Liver (tissue), 3 donors: ENCODE data around the gene TBCA.

Experiments
- EGR1 ChIP-seq, 2 donors: IDR thresholded peaks; 2 replicates each; pipeline ENCODE4 v1.6.1; 2016 to 2018; ENCODE audit warnings: antibody characterized with exemption in 2 of 2, low read depth in 2 of 2
- FOXA1 ChIP-seq: IDR thresholded peaks from 2 replicates; pipeline ENCODE4 v1.6.1; 2016; ENCODE audit warnings: antibody characterized with exemption
- GABPA ChIP-seq, 2 donors: IDR thresholded peaks in 1 of 2; conservative IDR thresholded peaks in 1 of 2; 2 replicates each; pipeline ENCODE4 v1.6.1; 2016; ENCODE audit warnings: antibody characterized with exemption in 2 of 2, mild to moderate bottlenecking in 1 of 2, moderate library complexity in 1 of 2
- SP1 ChIP-seq: IDR thresholded peaks from 2 replicates; pipeline ENCODE4 v1.6.1; 2018; ENCODE audit warnings: antibody characterized with exemption, mild to moderate bottlenecking
- TAF1 ChIP-seq: conservative IDR thresholded peaks from 2 replicates; pipeline ENCODE4 v1.6.1; 2016; ENCODE audit warnings: antibody characterized with exemption, mild to moderate bottlenecking
- TF ChIP-seq, protein P1 (sequence below): fragments of 150-350 bp; IDR thresholded peaks from 2 replicates; pipeline ENCODE4 v1.5.1; 2017; ENCODE audit warnings: improper control_type of control experiment, low read depth, low read length; ENCODE audit not compliant: missing input control
- TF ChIP-seq, protein P2 (sequence below): IDR thresholded peaks from 2 replicates; pipeline ENCODE4 v1.6.1; 2016; ENCODE audit warnings: antibody characterized with exemption
- TF ChIP-seq, protein P3 (sequence below): IDR thresholded peaks from 2 replicates; pipeline ENCODE4 v1.6.1; 2016; ENCODE audit warnings: antibody characterized with exemption
- TF ChIP-seq, protein P4 (sequence below): IDR thresholded peaks from 2 replicates; pipeline ENCODE4 v1.6.1; 2016; ENCODE audit warnings: antibody characterized with exemption, mild to moderate bottlenecking
- donor health status: healthy.
- donor health status: healthy.

- TF ChIP-seq EGR1 (IDR thresholded peaks at IDR 0.05; ENCODE audit: low read depth in 2 of 2) (no peak), TAF1 (no peak), SP1 (no peak), FOXA1 (no peak), GABPA (IDR thresholded peaks at IDR 0.05 in 1 of 2, conservative IDR thresholded peaks at IDR 0.05 in 1 of 2) (no peak)
- TF ChIP-seq, protein P1, sequence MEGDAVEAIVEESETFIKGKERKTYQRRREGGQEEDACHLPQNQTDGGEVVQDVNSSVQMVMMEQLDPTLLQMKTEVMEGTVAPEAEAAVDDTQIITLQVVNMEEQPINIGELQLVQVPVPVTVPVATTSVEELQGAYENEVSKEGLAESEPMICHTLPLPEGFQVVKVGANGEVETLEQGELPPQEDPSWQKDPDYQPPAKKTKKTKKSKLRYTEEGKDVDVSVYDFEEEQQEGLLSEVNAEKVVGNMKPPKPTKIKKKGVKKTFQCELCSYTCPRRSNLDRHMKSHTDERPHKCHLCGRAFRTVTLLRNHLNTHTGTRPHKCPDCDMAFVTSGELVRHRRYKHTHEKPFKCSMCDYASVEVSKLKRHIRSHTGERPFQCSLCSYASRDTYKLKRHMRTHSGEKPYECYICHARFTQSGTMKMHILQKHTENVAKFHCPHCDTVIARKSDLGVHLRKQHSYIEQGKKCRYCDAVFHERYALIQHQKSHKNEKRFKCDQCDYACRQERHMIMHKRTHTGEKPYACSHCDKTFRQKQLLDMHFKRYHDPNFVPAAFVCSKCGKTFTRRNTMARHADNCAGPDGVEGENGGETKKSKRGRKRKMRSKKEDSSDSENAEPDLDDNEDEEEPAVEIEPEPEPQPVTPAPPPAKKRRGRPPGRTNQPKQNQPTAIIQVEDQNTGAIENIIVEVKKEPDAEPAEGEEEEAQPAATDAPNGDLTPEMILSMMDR = no peak
- TF ChIP-seq, protein P2, sequence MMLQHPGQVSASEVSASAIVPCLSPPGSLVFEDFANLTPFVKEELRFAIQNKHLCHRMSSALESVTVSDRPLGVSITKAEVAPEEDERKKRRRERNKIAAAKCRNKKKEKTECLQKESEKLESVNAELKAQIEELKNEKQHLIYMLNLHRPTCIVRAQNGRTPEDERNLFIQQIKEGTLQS = no peak
- TF ChIP-seq, protein P3, sequence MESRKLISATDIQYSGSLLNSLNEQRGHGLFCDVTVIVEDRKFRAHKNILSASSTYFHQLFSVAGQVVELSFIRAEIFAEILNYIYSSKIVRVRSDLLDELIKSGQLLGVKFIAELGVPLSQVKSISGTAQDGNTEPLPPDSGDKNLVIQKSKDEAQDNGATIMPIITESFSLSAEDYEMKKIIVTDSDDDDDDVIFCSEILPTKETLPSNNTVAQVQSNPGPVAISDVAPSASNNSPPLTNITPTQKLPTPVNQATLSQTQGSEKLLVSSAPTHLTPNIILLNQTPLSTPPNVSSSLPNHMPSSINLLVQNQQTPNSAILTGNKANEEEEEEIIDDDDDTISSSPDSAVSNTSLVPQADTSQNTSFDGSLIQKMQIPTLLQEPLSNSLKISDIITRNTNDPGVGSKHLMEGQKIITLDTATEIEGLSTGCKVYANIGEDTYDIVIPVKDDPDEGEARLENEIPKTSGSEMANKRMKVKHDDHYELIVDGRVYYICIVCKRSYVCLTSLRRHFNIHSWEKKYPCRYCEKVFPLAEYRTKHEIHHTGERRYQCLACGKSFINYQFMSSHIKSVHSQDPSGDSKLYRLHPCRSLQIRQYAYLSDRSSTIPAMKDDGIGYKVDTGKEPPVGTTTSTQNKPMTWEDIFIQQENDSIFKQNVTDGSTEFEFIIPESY = no peak
- TF ChIP-seq, protein P4, sequence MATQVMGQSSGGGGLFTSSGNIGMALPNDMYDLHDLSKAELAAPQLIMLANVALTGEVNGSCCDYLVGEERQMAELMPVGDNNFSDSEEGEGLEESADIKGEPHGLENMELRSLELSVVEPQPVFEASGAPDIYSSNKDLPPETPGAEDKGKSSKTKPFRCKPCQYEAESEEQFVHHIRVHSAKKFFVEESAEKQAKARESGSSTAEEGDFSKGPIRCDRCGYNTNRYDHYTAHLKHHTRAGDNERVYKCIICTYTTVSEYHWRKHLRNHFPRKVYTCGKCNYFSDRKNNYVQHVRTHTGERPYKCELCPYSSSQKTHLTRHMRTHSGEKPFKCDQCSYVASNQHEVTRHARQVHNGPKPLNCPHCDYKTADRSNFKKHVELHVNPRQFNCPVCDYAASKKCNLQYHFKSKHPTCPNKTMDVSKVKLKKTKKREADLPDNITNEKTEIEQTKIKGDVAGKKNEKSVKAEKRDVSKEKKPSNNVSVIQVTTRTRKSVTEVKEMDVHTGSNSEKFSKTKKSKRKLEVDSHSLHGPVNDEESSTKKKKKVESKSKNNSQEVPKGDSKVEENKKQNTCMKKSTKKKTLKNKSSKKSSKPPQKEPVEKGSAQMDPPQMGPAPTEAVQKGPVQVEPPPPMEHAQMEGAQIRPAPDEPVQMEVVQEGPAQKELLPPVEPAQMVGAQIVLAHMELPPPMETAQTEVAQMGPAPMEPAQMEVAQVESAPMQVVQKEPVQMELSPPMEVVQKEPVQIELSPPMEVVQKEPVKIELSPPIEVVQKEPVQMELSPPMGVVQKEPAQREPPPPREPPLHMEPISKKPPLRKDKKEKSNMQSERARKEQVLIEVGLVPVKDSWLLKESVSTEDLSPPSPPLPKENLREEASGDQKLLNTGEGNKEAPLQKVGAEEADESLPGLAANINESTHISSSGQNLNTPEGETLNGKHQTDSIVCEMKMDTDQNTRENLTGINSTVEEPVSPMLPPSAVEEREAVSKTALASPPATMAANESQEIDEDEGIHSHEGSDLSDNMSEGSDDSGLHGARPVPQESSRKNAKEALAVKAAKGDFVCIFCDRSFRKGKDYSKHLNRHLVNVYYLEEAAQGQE = no peak
Observed at GRCh38 chr5:77725616-77726015, 50.5 kb downstream of the TBCA start.
